ENCODE measurements around the gene COBL.
A peak's percentile ranks its signal among the peaks of the same experiment; 100 is the strongest.

COBL gene

GRCh38 chr7:51261950-51262795, 54.4 kb downstream of the COBL start:
- no peaks in the 10 kb centered on the region for H3K4me1 ChIP-seq (ENCODE audit: control insufficient read depth, insufficient read depth, low read length, poor library complexity, severe bottlenecking)
- H3K36me3 ChIP-seq (ENCODE audit: control insufficient read depth, insufficient read depth, low read length) = no peaks in the 10 kb centered on the region
- no peak overlapping the region for H3K4me3 ChIP-seq (ENCODE audit: extremely low read depth, insufficient read depth, low read length, poor library complexity, severe bottlenecking)
- WGBS, 2 experiments (ENCODE audit: insufficient coverage in 2 of 2) = 91 to 92% methylated on average over 17 to 19 of the region's 20 CpGs
- no peaks in the 10 kb centered on the region for H3K9me3 ChIP-seq (ENCODE audit: control insufficient read depth, low read length)
- H3K27ac ChIP-seq (ENCODE audit: low read depth, low read length, severe bottlenecking) = no peak overlapping the region

- no peak overlapping the region for H3K4me3 ChIP-seq (ENCODE audit: extremely low read depth, insufficient read depth, low read length, poor library complexity, severe bottlenecking)
- no peak overlapping the region for H3K27ac ChIP-seq (ENCODE audit: low read depth, low read length, severe bottlenecking)
- WGBS, 2 experiments (ENCODE audit: insufficient coverage in 2 of 2) = 86 to 95% methylated on average over 11 to 14 of the region's 15 CpGs
- H3K9me3 ChIP-seq (ENCODE audit: control insufficient read depth, low read length) = no peaks in the 10 kb centered on the region
- peaks cover 2% of the 10 kb centered on the region for H3K4me1 ChIP-seq (ENCODE audit: control insufficient read depth, insufficient read depth, low read length, poor library complexity, severe bottlenecking)
- H3K36me3 ChIP-seq (ENCODE audit: control insufficient read depth, insufficient read depth, low read length) = no peaks in the 10 kb centered on the region
These were observed 55.3 kb downstream of the COBL start for GRCh38 chr7:51261117-51261835.

- 79 to 92% methylated on average over 4 of the region's 4 CpGs for WGBS, 2 experiments (ENCODE audit: insufficient coverage in 2 of 2)
These were observed 56.1 kb downstream of the COBL start for GRCh38 chr7:51260516-51260915.

GRCh38 chr7:51259766-51260165, 56.8 kb downstream of the COBL start:
- peaks cover 9% of the 10 kb centered on the region for H3K4me1 ChIP-seq (ENCODE audit: control insufficient read depth, insufficient read depth, low read length, poor library complexity, severe bottlenecking)
- no peaks in the 10 kb centered on the region for H3K9me3 ChIP-seq (ENCODE audit: control insufficient read depth, low read length)
- no peaks in the 10 kb centered on the region for H3K36me3 ChIP-seq (ENCODE audit: control insufficient read depth, insufficient read depth, low read length)
- WGBS, 2 experiments (ENCODE audit: insufficient coverage in 2 of 2) = 90 to 100% methylated on average over 4 of the region's 4 CpGs
- H3K27ac ChIP-seq (ENCODE audit: low read depth, low read length, severe bottlenecking) = no peak overlapping the region
- H3K4me3 ChIP-seq (ENCODE audit: extremely low read depth, insufficient read depth, low read length, poor library complexity, severe bottlenecking) = no peak overlapping the region

More at GRCh38 chr7:51260516-51260915, 56.1 kb downstream of the COBL start:
- no peaks in the 10 kb centered on the region for H3K9me3 ChIP-seq (ENCODE audit: control insufficient read depth, low read length)
- peaks cover 9% of the 10 kb centered on the region for H3K4me1 ChIP-seq (ENCODE audit: control insufficient read depth, insufficient read depth, low read length, poor library complexity, severe bottlenecking)
- H3K4me3 ChIP-seq (ENCODE audit: extremely low read depth, insufficient read depth, low read length, poor library complexity, severe bottlenecking) = no peak overlapping the region
- H3K27ac ChIP-seq (ENCODE audit: low read depth, low read length, severe bottlenecking) = no peak overlapping the region
- H3K36me3 ChIP-seq (ENCODE audit: control insufficient read depth, insufficient read depth, low read length) = no peaks in the 10 kb centered on the region

- H3K4me1 ChIP-seq (ENCODE audit: control insufficient read depth, insufficient read depth, low read length, poor library complexity, severe bottlenecking) = peaks cover 9% of the 10 kb centered on the region
- H3K9me3 ChIP-seq (ENCODE audit: control insufficient read depth, low read length) = no peaks in the 10 kb centered on the region
- H3K27ac ChIP-seq (ENCODE audit: low read depth, low read length, severe bottlenecking) = no peak overlapping the region
- no peak overlapping the region for H3K4me3 ChIP-seq (ENCODE audit: extremely low read depth, insufficient read depth, low read length, poor library complexity, severe bottlenecking)
- no peaks in the 10 kb centered on the region for H3K36me3 ChIP-seq (ENCODE audit: control insufficient read depth, insufficient read depth, low read length)
- 88 to 100% methylated on average over 1 to 3 of the region's 4 CpGs for WGBS, 2 experiments (ENCODE audit: insufficient coverage in 2 of 2)
These were observed 59.7 kb downstream of the COBL start for GRCh38 chr7:51256916-51257315.

- Histone ChIP-seq H3K9me3 (ENCODE audit: control insufficient read depth, low read length) (no peaks in the 10 kb centered on the region), H3K4me3 (ENCODE audit: extremely low read depth, insufficient read depth, low read length, poor library complexity, severe bottlenecking) (no peak overlapping the region), H3K27ac (ENCODE audit: low read depth, low read length, severe bottlenecking) (peak overlapping the region; percentile 83), H3K36me3 (ENCODE audit: control insufficient read depth, insufficient read depth, low read length) (no peaks in the 10 kb centered on the region), H3K4me1 (ENCODE audit: control insufficient read depth, insufficient read depth, low read length, poor library complexity, severe bottlenecking) (peaks cover 9% of the 10 kb centered on the region)
- WGBS, 2 experiments (ENCODE audit: insufficient coverage in 2 of 2) = 74 to 76% methylated on average over 10 of the region's 10 CpGs
These were observed 60.3 kb downstream of the COBL start for GRCh38 chr7:51256209-51256781.

GRCh38 chr7:51255536-51256208, 60.9 kb downstream of the COBL start:
- Histone ChIP-seq H3K27ac (ENCODE audit: low read depth, low read length, severe bottlenecking) (peak overlapping the region; percentile 83), H3K4me3 (ENCODE audit: extremely low read depth, insufficient read depth, low read length, poor library complexity, severe bottlenecking) (no peak overlapping the region), H3K36me3 (ENCODE audit: control insufficient read depth, insufficient read depth, low read length) (no peaks in the 10 kb centered on the region), H3K4me1 (ENCODE audit: control insufficient read depth, insufficient read depth, low read length, poor library complexity, severe bottlenecking) (peaks cover 9% of the 10 kb centered on the region), H3K9me3 (ENCODE audit: control insufficient read depth, low read length) (no peaks in the 10 kb centered on the region)
- 82 to 83% methylated on average over 9 of the region's 11 CpGs for WGBS, 2 experiments (ENCODE audit: insufficient coverage in 2 of 2)

- H3K4me3 ChIP-seq (ENCODE audit: extremely low read depth, insufficient read depth, low read length, poor library complexity, severe bottlenecking) = no peak overlapping the region
- H3K4me1 ChIP-seq (ENCODE audit: control insufficient read depth, insufficient read depth, low read length, poor library complexity, severe bottlenecking) = peaks cover 9% of the 10 kb centered on the region
- no peaks in the 10 kb centered on the region for H3K36me3 ChIP-seq (ENCODE audit: control insufficient read depth, insufficient read depth, low read length)
- H3K27ac ChIP-seq (ENCODE audit: low read depth, low read length, severe bottlenecking) = peak overlapping the region; percentile 83
- 88 to 100% methylated on average over 2 of the region's 3 CpGs for WGBS, 2 experiments (ENCODE audit: insufficient coverage in 2 of 2)
- H3K9me3 ChIP-seq (ENCODE audit: control insufficient read depth, low read length) = no peaks in the 10 kb centered on the region
These were observed 61.6 kb downstream of the COBL start for GRCh38 chr7:51255036-51255435.

GRCh38 chr7:51253157-51253556, 63.5 kb downstream of the COBL start:
- no peaks in the 10 kb centered on the region for H3K36me3 ChIP-seq (ENCODE audit: control insufficient read depth, insufficient read depth, low read length)
- no peak overlapping the region for H3K27ac ChIP-seq (ENCODE audit: low read depth, low read length, severe bottlenecking)
- peaks cover 9% of the 10 kb centered on the region for H3K4me1 ChIP-seq (ENCODE audit: control insufficient read depth, insufficient read depth, low read length, poor library complexity, severe bottlenecking)
- H3K4me3 ChIP-seq (ENCODE audit: extremely low read depth, insufficient read depth, low read length, poor library complexity, severe bottlenecking) = no peak overlapping the region
- 80% methylated on average over 1 of the region's 3 CpGs; no CpG with 5 or more reads in 1 of the 2 experiments for WGBS, 2 experiments (ENCODE audit: insufficient coverage in 2 of 2)
- H3K9me3 ChIP-seq (ENCODE audit: control insufficient read depth, low read length) = no peaks in the 10 kb centered on the region

- Histone ChIP-seq H3K4me1 (ENCODE audit: control insufficient read depth, insufficient read depth, low read length, poor library complexity, severe bottlenecking) (peaks cover 7% of the 10 kb centered on the region), H3K9me3 (ENCODE audit: control insufficient read depth, low read length) (no peaks in the 10 kb centered on the region), H3K4me3 (ENCODE audit: extremely low read depth, insufficient read depth, low read length, poor library complexity, severe bottlenecking) (no peak overlapping the region), H3K27ac (ENCODE audit: low read depth, low read length, severe bottlenecking) (no peak overlapping the region), H3K36me3 (ENCODE audit: control insufficient read depth, insufficient read depth, low read length) (no peaks in the 10 kb centered on the region)
- 67% methylated on average over 2 of the region's 4 CpGs; no CpG with 5 or more reads in 1 of the 2 experiments for WGBS, 2 experiments (ENCODE audit: insufficient coverage in 2 of 2)
These were observed 65.3 kb downstream of the COBL start for GRCh38 chr7:51251290-51251689.
